ENCODE results near the gene ACTRT3. TPM values are rescaled to one million over a fixed set of nuclear protein-coding genes. Genes with fewer than 3 reads are reported as not detected.

The ACTRT3 gene
- total and polyA plus RNA-seq, 2 experiments from 2014 or later = 2.9 to 5.2 TPM

- TF ChIP-seq CREB1 (CRISPR knock-in tag; IDR thresholded peaks at IDR 0.05; ENCODE audit: low read depth) (no peak), ZNF114 (CRISPR knock-in tag; IDR thresholded peaks at IDR 0.05) (no peak), NANOG (IDR thresholded peaks at IDR 0.05; ENCODE audit: borderline replicate concordance) (no peak), JUNB (IDR thresholded peaks at IDR 0.05; ENCODE audit: unreplicated experiment) (no peak), POLR2AphosphoS5 (IDR thresholded peaks at IDR 0.05; ENCODE audit: low read depth) (no peak), CTCF (conservative IDR thresholded peaks at IDR 0.05; ENCODE audit: low read depth in 2 of 2) (no peak), REST (IDR thresholded peaks at IDR 0.05; ENCODE audit: unreplicated experiment) (no peak), ETS1 (IDR thresholded peaks at IDR 0.05) (no peak), ZNF331 (CRISPR knock-in tag; IDR thresholded peaks at IDR 0.05; ENCODE audit: low read depth) (no peak), STAT1 (IDR thresholded peaks at IDR 0.05; ENCODE audit: unreplicated experiment) (no peak), ZNF462 (CRISPR knock-in tag; IDR thresholded peaks at IDR 0.05) (no peak), EZH2 (IDR thresholded peaks at IDR 0.05; ENCODE audit: low read depth, unreplicated experiment) (no peak), EZH2phosphoT487 (IDR thresholded peaks at IDR 0.05; ENCODE audit: unreplicated experiment) (no peak)
- no peaks in the 10 kb centered on the region for H3K4me1 ChIP-seq (ENCODE audit: insufficient read depth)
- no peaks in the 10 kb centered on the region for H3K9me2 ChIP-seq (ENCODE audit: insufficient read depth)
- H2AFZ ChIP-seq = no peak overlapping the region
- no peak overlapping the region for H3K27ac ChIP-seq (ENCODE audit: low read depth)
- Mint-ChIP-seq H3K4me1 (peaks cover 4% of the 10 kb centered on the region; the same call in 2 of the 3 replicates), H3K9me3 (no peaks in the 10 kb centered on the region), H3K36me3 (ENCODE audit: low read depth) (no peaks in the 10 kb centered on the region), H3K4me3 (no peak overlapping the region), H3K27ac (no peak overlapping the region), H3K27me3 (ENCODE audit: insufficient read depth, low read depth, poor library complexity) (no peaks in the 10 kb centered on the region)
- no peak overlapping the region for H3K4me2 ChIP-seq
- ATAC-seq (no peak), DNase-seq (ENCODE audit: low spot score) (no peak)
- no peaks in the 10 kb centered on the region for H4K20me1 ChIP-seq (replicated peaks; ENCODE audit: insufficient read depth)
- no peaks in the 10 kb centered on the region for H3K79me2 ChIP-seq (replicated peaks; ENCODE audit: insufficient read depth)
- no peaks in the 10 kb centered on the region for H3F3A ChIP-seq (replicated peaks; ENCODE audit: low read depth)
- H3K4me3 ChIP-seq = no peak overlapping the region
- H3K36me3 ChIP-seq (ENCODE audit: insufficient read depth) = no peaks in the 10 kb centered on the region
- H3K27me3 ChIP-seq (ENCODE audit: insufficient read depth) = no peaks in the 10 kb centered on the region
Observed at GRCh38 chr3:169750665-169751064, 18.7 kb downstream of the ACTRT3 start.

Data from GM23338 (cell line).